ENCODE results near the gene STK35.

STK35 gene

DNA sequence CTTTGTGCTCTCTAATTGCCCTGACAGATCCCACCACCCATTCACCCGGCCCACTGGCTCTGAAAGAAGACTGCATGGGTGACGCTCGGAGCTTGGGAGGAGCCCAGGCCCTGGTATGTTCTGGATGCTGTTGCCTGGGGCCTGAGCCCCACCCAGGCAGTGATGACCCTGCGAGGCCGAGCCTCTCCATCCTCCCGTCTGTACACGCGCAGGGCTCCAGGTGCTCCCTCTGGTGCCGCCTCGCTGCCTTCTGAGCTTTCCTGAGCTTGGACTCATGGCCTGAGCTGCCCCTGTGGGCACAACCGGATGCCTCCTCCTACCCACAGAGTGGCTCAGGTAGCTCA lies 61.2 kb downstream of the STK35 start:
- H3K79me2 ChIP-seq (ENCODE audit: low read length): no peaks in the 10 kb centered on the region
- no peak overlapping the region for H3K27ac ChIP-seq (ENCODE audit: low read length)
- DNase-seq: no peak
- no peaks in the 10 kb centered on the region for H3K27me3 ChIP-seq (replicated peaks; ENCODE audit: insufficient read depth, low read length)
- H2AFZ ChIP-seq (ENCODE audit: low read length): no peak overlapping the region
- H3K36me3 ChIP-seq (replicated peaks; ENCODE audit: insufficient read depth, low read length): no peaks in the 10 kb centered on the region
- H3K4me1 ChIP-seq (ENCODE audit: low read length): no peaks in the 10 kb centered on the region
- H3K9me3 ChIP-seq (replicated peaks; ENCODE audit: insufficient read depth, low read length): no peaks in the 10 kb centered on the region
- no peak overlapping the region for H3K4me3 ChIP-seq (ENCODE audit: low read length)
- no peak overlapping the region for H3K9ac ChIP-seq (ENCODE audit: low read length)
- no peak overlapping the region for H3K4me2 ChIP-seq (ENCODE audit: low read depth, low read length)
- no peaks in the 10 kb centered on the region for H3K9me2 ChIP-seq (replicated peaks; ENCODE audit: insufficient read depth, low read length)
- TF ChIP-seq EZH2phosphoT487 (IDR thresholded peaks at IDR 0.05; ENCODE audit: low read length) (no peak), EZH2 (optimal IDR thresholded peaks at IDR 0.05; ENCODE audit: low read depth, low read length) (no peak)
- TF ChIP-seq, protein P1, sequence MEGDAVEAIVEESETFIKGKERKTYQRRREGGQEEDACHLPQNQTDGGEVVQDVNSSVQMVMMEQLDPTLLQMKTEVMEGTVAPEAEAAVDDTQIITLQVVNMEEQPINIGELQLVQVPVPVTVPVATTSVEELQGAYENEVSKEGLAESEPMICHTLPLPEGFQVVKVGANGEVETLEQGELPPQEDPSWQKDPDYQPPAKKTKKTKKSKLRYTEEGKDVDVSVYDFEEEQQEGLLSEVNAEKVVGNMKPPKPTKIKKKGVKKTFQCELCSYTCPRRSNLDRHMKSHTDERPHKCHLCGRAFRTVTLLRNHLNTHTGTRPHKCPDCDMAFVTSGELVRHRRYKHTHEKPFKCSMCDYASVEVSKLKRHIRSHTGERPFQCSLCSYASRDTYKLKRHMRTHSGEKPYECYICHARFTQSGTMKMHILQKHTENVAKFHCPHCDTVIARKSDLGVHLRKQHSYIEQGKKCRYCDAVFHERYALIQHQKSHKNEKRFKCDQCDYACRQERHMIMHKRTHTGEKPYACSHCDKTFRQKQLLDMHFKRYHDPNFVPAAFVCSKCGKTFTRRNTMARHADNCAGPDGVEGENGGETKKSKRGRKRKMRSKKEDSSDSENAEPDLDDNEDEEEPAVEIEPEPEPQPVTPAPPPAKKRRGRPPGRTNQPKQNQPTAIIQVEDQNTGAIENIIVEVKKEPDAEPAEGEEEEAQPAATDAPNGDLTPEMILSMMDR (IDR thresholded peaks at IDR 0.05; ENCODE audit: low read length): no peak
- no peaks in the 10 kb centered on the region for H3F3A ChIP-seq (ENCODE audit: insufficient read depth, low read length)
- no peaks in the 10 kb centered on the region for H4K20me1 ChIP-seq (ENCODE audit: insufficient read depth, low read length)

DNA sequence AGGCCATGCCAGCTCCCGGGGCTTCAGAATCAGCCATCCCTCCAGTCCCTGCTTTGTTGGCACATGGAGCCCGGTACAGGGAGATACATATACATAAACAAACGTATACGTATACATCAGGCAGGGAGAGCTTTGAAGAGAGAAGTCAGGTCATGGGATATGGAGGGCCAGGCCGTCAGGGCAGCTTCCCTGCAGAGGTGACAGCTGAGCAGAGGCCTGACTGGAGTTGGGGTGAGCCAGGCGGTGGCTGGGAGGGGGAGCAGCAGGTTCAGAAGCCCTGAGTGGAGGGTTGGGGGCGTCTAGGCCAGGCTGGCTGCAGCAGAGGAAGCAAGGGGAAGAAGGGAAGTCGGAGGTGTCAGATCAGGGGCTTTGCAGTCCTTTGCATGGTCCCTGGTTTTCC lies 61.7 kb downstream of the STK35 start:
- Histone ChIP-seq H3K27me3 (replicated peaks; ENCODE audit: insufficient read depth, low read length) (no peaks in the 10 kb centered on the region), H3K36me3 (replicated peaks; ENCODE audit: insufficient read depth, low read length) (no peaks in the 10 kb centered on the region), H3F3A (ENCODE audit: insufficient read depth, low read length) (no peaks in the 10 kb centered on the region), H3K4me3 (ENCODE audit: low read length) (no peak overlapping the region), H3K4me2 (ENCODE audit: low read depth, low read length) (no peak overlapping the region), H2AFZ (ENCODE audit: low read length) (no peak overlapping the region), H3K9me2 (replicated peaks; ENCODE audit: insufficient read depth, low read length) (no peaks in the 10 kb centered on the region), H3K79me2 (ENCODE audit: low read length) (no peaks in the 10 kb centered on the region), H3K4me1 (ENCODE audit: low read length) (no peaks in the 10 kb centered on the region), H3K9me3 (replicated peaks; ENCODE audit: insufficient read depth, low read length) (no peaks in the 10 kb centered on the region), H3K27ac (ENCODE audit: low read length) (no peak overlapping the region), H4K20me1 (ENCODE audit: insufficient read depth, low read length) (no peaks in the 10 kb centered on the region), H3K9ac (ENCODE audit: low read length) (no peak overlapping the region)
- no peak for DNase-seq
- TF ChIP-seq EZH2phosphoT487 (IDR thresholded peaks at IDR 0.05; ENCODE audit: low read length): no peak
- no peak for TF ChIP-seq EZH2 (optimal IDR thresholded peaks at IDR 0.05; ENCODE audit: low read depth, low read length)
- TF ChIP-seq, protein P1 (IDR thresholded peaks at IDR 0.05; ENCODE audit: low read length): no peak

DNA sequence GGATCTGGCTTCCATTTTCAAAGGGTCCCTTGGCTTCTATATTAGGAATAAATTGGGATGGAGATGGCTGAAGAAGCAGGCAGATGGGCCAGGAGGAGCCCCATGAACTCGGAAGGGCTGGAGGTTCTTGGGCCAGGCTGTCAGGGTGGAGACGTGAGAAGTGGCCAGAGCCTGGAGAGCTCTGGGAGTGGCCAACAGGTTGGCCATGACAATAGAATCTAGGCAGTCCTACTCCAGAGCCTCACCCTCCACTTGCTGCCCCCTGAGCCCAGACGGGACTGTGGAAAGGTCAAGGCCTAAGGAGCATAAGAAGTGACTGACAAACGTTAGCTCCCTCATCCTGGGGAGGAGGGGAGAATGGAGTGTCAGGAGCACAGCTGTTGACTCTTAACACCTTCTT lies 62.1 kb downstream of the STK35 start:
- TF ChIP-seq EZH2phosphoT487 (IDR thresholded peaks at IDR 0.05; ENCODE audit: low read length): no peak
- TF ChIP-seq, protein P1 (IDR thresholded peaks at IDR 0.05; ENCODE audit: low read length): no peak
- no peak for TF ChIP-seq EZH2 (optimal IDR thresholded peaks at IDR 0.05; ENCODE audit: low read depth, low read length)
- Histone ChIP-seq H3K27me3 (replicated peaks; ENCODE audit: insufficient read depth, low read length) (no peaks in the 10 kb centered on the region), H3F3A (ENCODE audit: insufficient read depth, low read length) (no peaks in the 10 kb centered on the region), H3K36me3 (replicated peaks; ENCODE audit: insufficient read depth, low read length) (no peaks in the 10 kb centered on the region), H3K9me2 (replicated peaks; ENCODE audit: insufficient read depth, low read length) (no peaks in the 10 kb centered on the region), H2AFZ (ENCODE audit: low read length) (no peak overlapping the region), H3K79me2 (ENCODE audit: low read length) (no peaks in the 10 kb centered on the region), H4K20me1 (ENCODE audit: insufficient read depth, low read length) (no peaks in the 10 kb centered on the region), H3K27ac (ENCODE audit: low read length) (no peak overlapping the region), H3K9ac (ENCODE audit: low read length) (no peak overlapping the region), H3K4me3 (ENCODE audit: low read length) (no peak overlapping the region), H3K4me2 (ENCODE audit: low read depth, low read length) (no peak overlapping the region), H3K4me1 (ENCODE audit: low read length) (no peaks in the 10 kb centered on the region), H3K9me3 (replicated peaks; ENCODE audit: insufficient read depth, low read length) (no peaks in the 10 kb centered on the region)
- no peak for DNase-seq

All from MM.1S (cell line).